ENCODE results near the gene GALNT1.

GALNT1 gene

GRCh38 chr18:35641916-35642315, 60.4 kb downstream of the GALNT1 start:
- TF ChIP-seq, protein P1, sequence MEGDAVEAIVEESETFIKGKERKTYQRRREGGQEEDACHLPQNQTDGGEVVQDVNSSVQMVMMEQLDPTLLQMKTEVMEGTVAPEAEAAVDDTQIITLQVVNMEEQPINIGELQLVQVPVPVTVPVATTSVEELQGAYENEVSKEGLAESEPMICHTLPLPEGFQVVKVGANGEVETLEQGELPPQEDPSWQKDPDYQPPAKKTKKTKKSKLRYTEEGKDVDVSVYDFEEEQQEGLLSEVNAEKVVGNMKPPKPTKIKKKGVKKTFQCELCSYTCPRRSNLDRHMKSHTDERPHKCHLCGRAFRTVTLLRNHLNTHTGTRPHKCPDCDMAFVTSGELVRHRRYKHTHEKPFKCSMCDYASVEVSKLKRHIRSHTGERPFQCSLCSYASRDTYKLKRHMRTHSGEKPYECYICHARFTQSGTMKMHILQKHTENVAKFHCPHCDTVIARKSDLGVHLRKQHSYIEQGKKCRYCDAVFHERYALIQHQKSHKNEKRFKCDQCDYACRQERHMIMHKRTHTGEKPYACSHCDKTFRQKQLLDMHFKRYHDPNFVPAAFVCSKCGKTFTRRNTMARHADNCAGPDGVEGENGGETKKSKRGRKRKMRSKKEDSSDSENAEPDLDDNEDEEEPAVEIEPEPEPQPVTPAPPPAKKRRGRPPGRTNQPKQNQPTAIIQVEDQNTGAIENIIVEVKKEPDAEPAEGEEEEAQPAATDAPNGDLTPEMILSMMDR (IDR thresholded peaks at IDR 0.05; ENCODE audit: control insufficient read depth, insufficient read depth, low read depth, low read length, missing control alignments), result no peak
- no peak for DNase-seq (ENCODE audit: low read depth)
- H3K4me3 ChIP-seq (ENCODE audit: control insufficient read depth, low read depth, low read length), result no peak overlapping the region

DNA sequence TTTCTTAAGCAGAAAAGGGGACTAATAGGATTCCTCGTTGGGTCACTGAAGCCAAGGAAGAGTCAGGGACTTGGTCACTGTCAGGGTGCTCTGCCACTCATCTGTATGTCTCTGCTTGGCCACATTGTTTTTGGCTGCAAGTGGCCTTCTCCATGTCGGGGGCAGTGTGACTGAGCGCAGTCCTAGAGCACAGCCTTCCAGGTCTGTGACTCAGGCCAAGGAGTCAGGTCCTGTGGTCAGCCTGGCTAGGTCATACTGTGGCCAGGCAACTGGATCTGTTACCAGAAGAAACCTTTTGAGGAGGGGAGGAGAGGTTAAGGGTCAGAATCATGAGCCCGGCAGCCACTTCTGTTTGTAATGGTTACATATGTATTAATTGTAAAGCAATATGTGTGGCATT, 61.3 kb downstream of the GALNT1 start:
- TF ChIP-seq, protein P1 (IDR thresholded peaks at IDR 0.05; ENCODE audit: control insufficient read depth, insufficient read depth, low read depth, low read length, missing control alignments), result no peak
- no peak for DNase-seq (ENCODE audit: low read depth)
- no peak overlapping the region for H3K4me3 ChIP-seq (ENCODE audit: control insufficient read depth, low read depth, low read length)

- H3K4me3 ChIP-seq (ENCODE audit: control insufficient read depth, low read depth, low read length), result no peak overlapping the region
- TF ChIP-seq, protein P1 (IDR thresholded peaks at IDR 0.05; ENCODE audit: control insufficient read depth, insufficient read depth, low read depth, low read length, missing control alignments), result no peak
- DNase-seq (ENCODE audit: low read depth), result no peak
Observed at GRCh38 chr18:35646449-35646848, 64.9 kb downstream of the GALNT1 start.

DNA sequence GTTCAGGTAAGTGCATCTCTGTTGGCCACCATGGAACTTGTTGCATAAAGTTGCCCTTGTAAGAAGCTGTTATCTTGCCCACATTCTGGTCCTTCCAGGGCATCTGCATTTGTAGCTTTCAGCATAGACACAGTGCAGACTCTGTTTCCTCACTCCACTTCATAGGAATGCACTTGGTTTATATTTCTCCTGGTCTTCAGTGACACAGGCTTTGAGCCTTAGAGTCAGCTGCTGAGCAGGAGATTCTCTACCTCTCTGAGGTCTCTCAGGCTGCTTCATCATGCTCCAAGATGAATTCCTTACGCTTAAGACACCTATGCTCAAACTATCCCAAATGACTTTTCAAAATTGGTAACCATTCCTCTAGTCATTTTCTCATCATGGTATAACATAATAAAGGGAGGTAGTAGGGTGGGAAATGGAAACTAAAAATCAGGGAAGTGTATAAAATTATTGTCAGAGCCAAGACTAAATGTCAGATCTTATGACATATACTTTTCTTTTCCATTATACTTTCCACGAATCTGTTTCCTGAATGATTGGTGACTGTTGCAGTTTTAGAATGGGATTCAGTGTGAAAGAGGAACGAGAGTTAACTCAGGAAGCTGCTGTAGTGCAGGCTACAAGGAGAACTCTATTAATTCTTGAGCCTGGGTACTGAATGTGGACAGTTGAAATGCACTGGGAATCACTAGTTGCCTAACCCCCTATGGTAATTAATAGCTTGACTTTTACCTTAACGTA, 72.0 kb downstream of the GALNT1 start:
- DNase-seq (ENCODE audit: low read depth), result no peak
- no peak overlapping the region for H3K4me3 ChIP-seq (ENCODE audit: control insufficient read depth, low read depth, low read length)
- TF ChIP-seq, protein P1 (IDR thresholded peaks at IDR 0.05; ENCODE audit: control insufficient read depth, insufficient read depth, low read depth, low read length, missing control alignments), result no peak

DNA sequence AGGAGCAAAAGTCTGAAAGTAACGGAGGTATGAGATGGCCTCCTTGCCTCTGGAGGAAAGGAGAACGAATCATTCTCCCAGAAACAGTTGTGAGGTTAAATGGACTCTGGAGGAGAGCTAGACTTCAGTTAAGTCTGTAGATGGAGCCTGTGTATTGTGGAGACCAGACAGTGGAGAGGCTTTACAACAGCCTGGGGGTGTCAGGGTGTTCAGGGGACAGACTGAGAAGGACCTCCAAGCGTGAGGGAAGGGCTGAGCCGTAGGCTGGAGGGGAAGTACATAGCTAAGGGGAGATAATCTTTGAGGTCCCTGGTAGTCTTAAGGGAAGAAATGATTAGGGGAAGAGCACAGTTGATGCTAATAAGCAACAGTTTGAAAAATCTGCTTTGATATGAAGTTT, 76.6 kb downstream of the GALNT1 start:
- TF ChIP-seq, protein P1 (IDR thresholded peaks at IDR 0.05; ENCODE audit: control insufficient read depth, insufficient read depth, low read depth, low read length, missing control alignments), result no peak
- DNase-seq (ENCODE audit: low read depth), result no peak
- H3K4me3 ChIP-seq (ENCODE audit: control insufficient read depth, low read depth, low read length), result no peak overlapping the region

DNA sequence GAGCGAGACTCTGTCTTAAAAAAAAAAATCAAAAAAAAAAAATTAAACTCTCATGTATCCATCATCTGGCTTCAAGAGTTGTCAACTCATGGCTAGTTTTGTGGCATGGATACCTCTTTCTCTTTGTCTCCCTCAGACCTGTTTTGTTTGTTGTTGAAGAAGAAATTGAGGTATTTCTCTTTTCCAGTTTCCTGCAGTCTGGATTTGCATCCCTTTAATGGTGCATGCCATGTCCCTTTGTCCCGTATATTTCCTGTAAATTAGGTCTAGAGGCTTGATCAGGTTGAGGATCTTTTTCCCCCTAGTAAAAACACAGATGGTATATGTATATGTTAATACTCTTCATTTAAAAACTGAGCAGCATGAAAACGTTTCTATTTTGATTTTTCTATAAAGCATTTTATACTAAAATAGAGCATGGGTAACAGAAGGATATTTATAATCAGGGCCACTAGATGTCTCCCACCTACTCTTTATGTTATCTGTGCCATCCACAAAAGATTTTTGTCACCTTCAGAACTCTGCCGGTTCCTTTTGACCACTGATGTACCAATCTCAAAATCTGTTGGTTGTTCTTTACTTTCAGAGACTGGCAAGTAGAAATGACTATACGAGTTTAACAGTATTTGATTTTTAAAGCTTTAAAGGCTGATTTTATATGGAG, 80.1 kb downstream of the GALNT1 start:
- DNase-seq (ENCODE audit: low read depth), result no peak
- no peak overlapping the region for H3K4me3 ChIP-seq (ENCODE audit: control insufficient read depth, low read depth, low read length)
- TF ChIP-seq, protein P1 (IDR thresholded peaks at IDR 0.05; ENCODE audit: control insufficient read depth, insufficient read depth, low read depth, low read length, missing control alignments), result no peak

Data from AG09309 (cell line).